Endothelial cell of umbilical vein (primary cell): ENCODE data around the gene MIGA1.

Experiments used
- EZH2 ChIP-seq: IDR thresholded peaks from 2 replicates; pipeline ENCODE4 v1.6.1; 2012; ENCODE audit warnings: borderline replicate concordance, low read depth, mild to moderate bottlenecking, moderate library complexity, low read length, inconsistent platforms; ENCODE audit not compliant: severe bottlenecking
- FOS ChIP-seq: IDR thresholded peaks from 2 replicates; pipeline ENCODE4 v1.6.1; 2011; ENCODE audit warnings: mild to moderate bottlenecking, low read length, moderate library complexity, borderline replicate concordance; ENCODE audit not compliant: insufficient read depth
- JUN ChIP-seq: IDR thresholded peaks from 2 replicates; pipeline ENCODE4 v1.6.1; 2011; ENCODE audit warnings: borderline replicate concordance, low read depth; ENCODE audit not compliant: insufficient read length, insufficient read depth
- MYC ChIP-seq: IDR thresholded peaks from one replicate; pipeline ENCODE4 v1.6.1; 2011; ENCODE audit warnings: mild to moderate bottlenecking, low read depth, low read length
- POLR2A ChIP-seq: IDR thresholded peaks from 2 replicates; pipeline ENCODE4 v1.6.1; 2012; ENCODE audit warnings: low read depth, mild to moderate bottlenecking, control low read depth, low read length
- POLR2AphosphoS5 ChIP-seq: IDR thresholded peaks from 2 replicates; pipeline ENCODE4 v1.6.1; 2012; ENCODE audit warnings: low read depth, mild to moderate bottlenecking, control low read depth, low read length, moderate library complexity; ENCODE audit not compliant: insufficient read depth
- TF ChIP-seq, protein P1 (sequence below): IDR thresholded peaks from 2 replicates; pipeline ENCODE4 v1.6.1; 2011; ENCODE audit not compliant: insufficient read depth, insufficient read length
- TF ChIP-seq, protein P2 (sequence below), 2 donors: IDR thresholded peaks; 1 replicate in 1 of 2; 2 replicates in 1 of 2; pipeline ENCODE4 v1.5.1; 2011; ENCODE audit warnings: low read length in 2 of 2, mild to moderate bottlenecking in 2 of 2, moderate library complexity in 2 of 2, control low read depth in 1 of 2, inconsistent platforms in 1 of 2, low read depth in 1 of 2; ENCODE audit not compliant: insufficient read depth in 1 of 2; ENCODE audit errors: extremely low read depth in 1 of 2

DNA sequence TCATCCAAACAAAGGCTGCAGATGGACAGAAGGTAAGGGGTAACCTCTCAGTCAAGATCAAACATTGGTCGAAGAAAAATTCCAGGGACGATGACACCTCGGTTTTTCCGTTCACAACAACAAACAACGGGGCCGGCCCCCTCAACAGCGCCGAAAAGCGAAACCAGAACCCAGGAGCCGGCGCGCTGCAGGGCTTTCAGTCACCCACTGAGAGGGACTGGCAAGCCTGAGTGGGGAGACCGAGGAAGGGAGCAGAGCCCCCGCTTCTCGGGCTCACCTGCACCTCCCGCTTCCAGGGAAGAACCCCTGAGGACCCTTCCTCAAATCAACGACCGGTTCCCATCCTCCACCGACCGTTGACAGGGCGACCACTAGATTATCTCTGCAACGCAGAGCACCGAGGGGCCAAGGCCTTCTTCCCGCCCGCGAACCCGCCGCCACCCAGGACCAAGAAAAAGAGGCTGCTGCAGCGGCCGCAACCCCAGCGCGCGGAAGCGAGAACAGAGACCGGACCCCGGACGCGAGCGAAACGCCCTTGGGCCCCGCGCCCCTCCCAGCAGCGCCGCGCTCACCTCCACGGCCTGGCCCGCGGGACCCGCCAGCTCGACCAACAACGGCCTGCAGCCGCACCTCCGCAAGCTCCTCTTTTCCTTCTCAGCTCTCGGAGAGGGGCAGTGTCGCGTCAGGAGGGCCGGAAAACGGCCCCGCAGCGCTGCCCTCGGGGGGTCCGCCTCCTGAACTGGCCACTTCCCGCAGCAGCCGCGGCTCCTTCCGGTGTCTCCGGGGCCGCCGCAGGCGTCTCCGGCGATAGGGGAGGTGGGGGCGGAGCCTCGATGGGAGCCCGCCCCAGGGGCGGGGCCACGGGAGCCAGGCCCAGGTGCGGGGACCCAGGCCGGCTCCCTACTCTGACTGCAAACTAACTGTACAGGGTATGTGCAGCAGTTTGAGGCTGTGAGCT is 20.1 kb upstream of the MIGA1 start, which contains the start of gene USP33:
- TF ChIP-seq, protein P1, sequence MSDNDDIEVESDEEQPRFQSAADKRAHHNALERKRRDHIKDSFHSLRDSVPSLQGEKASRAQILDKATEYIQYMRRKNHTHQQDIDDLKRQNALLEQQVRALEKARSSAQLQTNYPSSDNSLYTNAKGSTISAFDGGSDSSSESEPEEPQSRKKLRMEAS, result no peak
- TF ChIP-seq, protein P2, sequence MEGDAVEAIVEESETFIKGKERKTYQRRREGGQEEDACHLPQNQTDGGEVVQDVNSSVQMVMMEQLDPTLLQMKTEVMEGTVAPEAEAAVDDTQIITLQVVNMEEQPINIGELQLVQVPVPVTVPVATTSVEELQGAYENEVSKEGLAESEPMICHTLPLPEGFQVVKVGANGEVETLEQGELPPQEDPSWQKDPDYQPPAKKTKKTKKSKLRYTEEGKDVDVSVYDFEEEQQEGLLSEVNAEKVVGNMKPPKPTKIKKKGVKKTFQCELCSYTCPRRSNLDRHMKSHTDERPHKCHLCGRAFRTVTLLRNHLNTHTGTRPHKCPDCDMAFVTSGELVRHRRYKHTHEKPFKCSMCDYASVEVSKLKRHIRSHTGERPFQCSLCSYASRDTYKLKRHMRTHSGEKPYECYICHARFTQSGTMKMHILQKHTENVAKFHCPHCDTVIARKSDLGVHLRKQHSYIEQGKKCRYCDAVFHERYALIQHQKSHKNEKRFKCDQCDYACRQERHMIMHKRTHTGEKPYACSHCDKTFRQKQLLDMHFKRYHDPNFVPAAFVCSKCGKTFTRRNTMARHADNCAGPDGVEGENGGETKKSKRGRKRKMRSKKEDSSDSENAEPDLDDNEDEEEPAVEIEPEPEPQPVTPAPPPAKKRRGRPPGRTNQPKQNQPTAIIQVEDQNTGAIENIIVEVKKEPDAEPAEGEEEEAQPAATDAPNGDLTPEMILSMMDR (IDR thresholded peaks at IDR 0.05; ENCODE audit: extremely low read depth in 1 of 2, insufficient read depth in 1 of 2, low read depth in 1 of 2, low read length in 2 of 2), result no peak
- TF ChIP-seq JUN (no peak), POLR2A (peak; percentile 60), EZH2 (no peak), FOS (no peak), POLR2AphosphoS5 (peak; percentile 78), MYC (no peak)
